Measurements from ENCODE around the gene DIP2C.

Gene DIP2C

GRCh38 chr10:557792-558328, 131.6 kb downstream of the DIP2C start:
- H3K4me2 ChIP-seq (ENCODE audit: low read depth, low read length, poor library complexity, severe bottlenecking), result no peak overlapping the region
- no peak overlapping the region for H3K9ac ChIP-seq (ENCODE audit: low read depth, low read length, poor library complexity, severe bottlenecking)
- H3K4me1 ChIP-seq (ENCODE audit: insufficient read depth, low read length, poor library complexity, severe bottlenecking), result no peaks in the 10 kb centered on the region
- no peak overlapping the region for H3K4me3 ChIP-seq (ENCODE audit: low read length, poor library complexity, severe bottlenecking)
- no peaks in the 10 kb centered on the region for H4K20me1 ChIP-seq (ENCODE audit: insufficient read depth, low read length, poor library complexity, severe bottlenecking)
- TF ChIP-seq CTCF (conservative IDR thresholded peaks at IDR 0.05; ENCODE audit: low read length) (no peak), EZH2phosphoT487 (IDR thresholded peaks at IDR 0.05; ENCODE audit: borderline replicate concordance) (no peak)
- no peaks in the 10 kb centered on the region for H3K79me2 ChIP-seq (ENCODE audit: insufficient read depth, low read length)
- H3K27me3 ChIP-seq (ENCODE audit: insufficient read depth, low read length, poor library complexity, severe bottlenecking), result no peaks in the 10 kb centered on the region
- H3K9me3 ChIP-seq (ENCODE audit: insufficient read depth, low read depth, low read length), result no peaks in the 10 kb centered on the region
- no peak overlapping the region for H2AFZ ChIP-seq (ENCODE audit: low read length)
- H3F3A ChIP-seq (ENCODE audit: low read depth), result no peaks in the 10 kb centered on the region
- H3K9me2 ChIP-seq (replicated peaks; ENCODE audit: low read depth, low read length), result no peaks in the 10 kb centered on the region
- no peaks in the 10 kb centered on the region for H3K36me3 ChIP-seq (ENCODE audit: insufficient read depth, low read length)

GRCh38 chr10:556971-557637, 132.4 kb downstream of the DIP2C start:
- H3K27me3 ChIP-seq (ENCODE audit: insufficient read depth, low read length, poor library complexity, severe bottlenecking), result no peaks in the 10 kb centered on the region
- no peaks in the 10 kb centered on the region for H3F3A ChIP-seq (ENCODE audit: low read depth)
- no peaks in the 10 kb centered on the region for H4K20me1 ChIP-seq (ENCODE audit: insufficient read depth, low read length, poor library complexity, severe bottlenecking)
- no peaks in the 10 kb centered on the region for H3K79me2 ChIP-seq (ENCODE audit: insufficient read depth, low read length)
- H3K9ac ChIP-seq (ENCODE audit: low read depth, low read length, poor library complexity, severe bottlenecking), result no peak overlapping the region
- no peaks in the 10 kb centered on the region for H3K4me1 ChIP-seq (ENCODE audit: insufficient read depth, low read length, poor library complexity, severe bottlenecking)
- H3K4me3 ChIP-seq (ENCODE audit: low read length, poor library complexity, severe bottlenecking), result no peak overlapping the region
- H2AFZ ChIP-seq (ENCODE audit: low read length), result no peak overlapping the region
- H3K9me3 ChIP-seq (ENCODE audit: insufficient read depth, low read depth, low read length), result no peaks in the 10 kb centered on the region
- H3K9me2 ChIP-seq (replicated peaks; ENCODE audit: low read depth, low read length), result no peaks in the 10 kb centered on the region
- H3K36me3 ChIP-seq (ENCODE audit: insufficient read depth, low read length), result no peaks in the 10 kb centered on the region
- no peak overlapping the region for H3K4me2 ChIP-seq (ENCODE audit: low read depth, low read length, poor library complexity, severe bottlenecking)
- TF ChIP-seq CTCF (conservative IDR thresholded peaks at IDR 0.05; ENCODE audit: low read length), result no peak
- no peak for TF ChIP-seq EZH2phosphoT487 (IDR thresholded peaks at IDR 0.05; ENCODE audit: borderline replicate concordance)

GRCh38 chr10:555682-556350, 133.7 kb downstream of the DIP2C start:
- no peak overlapping the region for H2AFZ ChIP-seq (ENCODE audit: low read length)
- H3K27me3 ChIP-seq (ENCODE audit: insufficient read depth, low read length, poor library complexity, severe bottlenecking), result no peaks in the 10 kb centered on the region
- H3K9ac ChIP-seq (ENCODE audit: low read depth, low read length, poor library complexity, severe bottlenecking), result no peak overlapping the region
- H3K9me3 ChIP-seq (ENCODE audit: insufficient read depth, low read depth, low read length), result no peaks in the 10 kb centered on the region
- no peak overlapping the region for H3K4me2 ChIP-seq (ENCODE audit: low read depth, low read length, poor library complexity, severe bottlenecking)
- TF ChIP-seq CTCF (conservative IDR thresholded peaks at IDR 0.05; ENCODE audit: low read length) (no peak), EZH2phosphoT487 (IDR thresholded peaks at IDR 0.05; ENCODE audit: borderline replicate concordance) (no peak)
- no peaks in the 10 kb centered on the region for H4K20me1 ChIP-seq (ENCODE audit: insufficient read depth, low read length, poor library complexity, severe bottlenecking)
- H3K36me3 ChIP-seq (ENCODE audit: insufficient read depth, low read length), result no peaks in the 10 kb centered on the region
- H3K79me2 ChIP-seq (ENCODE audit: insufficient read depth, low read length), result no peaks in the 10 kb centered on the region
- H3F3A ChIP-seq (ENCODE audit: low read depth), result no peaks in the 10 kb centered on the region
- no peak overlapping the region for H3K4me3 ChIP-seq (ENCODE audit: low read length, poor library complexity, severe bottlenecking)
- no peaks in the 10 kb centered on the region for H3K9me2 ChIP-seq (replicated peaks; ENCODE audit: low read depth, low read length)
- no peaks in the 10 kb centered on the region for H3K4me1 ChIP-seq (ENCODE audit: insufficient read depth, low read length, poor library complexity, severe bottlenecking)

Data from Loucy (cell line).